ENCODE results near the gene ANO6.

Gene ANO6

GRCh38 chr12:45458854-45459807 lies 243.2 kb downstream of the ANO6 start:
- H3K27me3 ChIP-seq (ENCODE audit: low read depth), result no peaks in the 10 kb centered on the region
- no peak for DNase-seq (ENCODE audit: low spot score in 2 of 2)
- H3K36me3 ChIP-seq (replicated peaks), result no peaks in the 10 kb centered on the region
- no peak overlapping the region for H3K4me3 ChIP-seq
- H3K9me3 ChIP-seq, result no peaks in the 10 kb centered on the region
- H3K4me1 ChIP-seq, result no peaks in the 10 kb centered on the region
- in situ Hi-C loops (cut with MboI; ENCODE audit: low sequenced_read_pairs), result no loop called here

DNA sequence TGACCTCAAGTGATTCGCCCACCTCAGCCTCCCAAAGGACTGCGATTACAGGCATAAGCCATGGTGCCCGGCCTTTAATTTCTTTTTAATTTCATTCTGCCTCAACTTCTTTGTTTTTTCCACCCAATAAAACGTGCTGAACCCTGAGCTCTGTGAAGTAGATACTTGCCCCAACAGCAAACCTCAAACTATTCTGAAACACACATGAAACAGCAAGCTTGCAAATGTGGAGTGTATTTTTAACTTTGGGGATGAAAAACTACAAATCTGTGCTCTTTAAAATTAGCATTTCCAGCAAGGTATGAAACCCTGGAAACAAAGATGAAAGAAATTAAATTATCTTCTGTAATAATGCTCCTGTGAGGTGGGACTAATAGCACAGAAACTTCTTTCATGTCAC lies 246.6 kb downstream of the ANO6 start:
- H3K9me3 ChIP-seq, result no peaks in the 10 kb centered on the region

DNA sequence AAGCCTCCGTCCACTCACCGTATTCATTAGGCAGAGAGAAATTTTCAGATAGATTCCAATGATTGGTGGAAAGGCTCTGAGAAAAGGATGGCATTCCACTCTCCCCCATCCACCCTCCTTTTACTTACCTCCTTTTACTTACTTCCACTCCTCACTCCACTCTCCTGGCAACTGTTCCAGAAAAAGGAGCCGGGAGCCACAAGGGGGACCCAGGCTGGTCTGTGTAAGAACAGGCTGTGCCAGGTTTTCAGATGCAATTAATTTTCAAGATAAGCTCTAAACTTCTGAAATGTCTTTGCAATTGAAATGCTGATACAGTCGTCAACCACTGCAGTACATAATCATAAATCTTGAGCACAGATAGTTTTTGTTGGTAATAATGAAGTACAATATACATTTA lies 248.8 kb downstream of the ANO6 start:
- peaks cover 4% of the 10 kb centered on the region; the same call in 1 of the 2 replicates for H3K4me1 ChIP-seq
- no peaks in the 10 kb centered on the region for H3K27me3 ChIP-seq (ENCODE audit: low read depth)
- no peak overlapping the region for H3K4me3 ChIP-seq
- DNase-seq (ENCODE audit: low spot score in 2 of 2), result peak in 1 of 2 experiments; percentile 29
- no peaks in the 10 kb centered on the region for H3K9me3 ChIP-seq
- no peaks in the 10 kb centered on the region for H3K36me3 ChIP-seq (replicated peaks)
- in situ Hi-C loops (cut with MboI; ENCODE audit: low sequenced_read_pairs), result no loop called here

More for the DNA sequence above, 246.6 kb downstream of the ANO6 start:
- Histone ChIP-seq H3K4me3 (no peak overlapping the region), H3K36me3 (replicated peaks) (no peaks in the 10 kb centered on the region), H3K4me1 (peaks cover 4% of the 10 kb centered on the region; the same call in 1 of the 2 replicates), H3K27me3 (ENCODE audit: low read depth) (no peaks in the 10 kb centered on the region)
- DNase-seq (ENCODE audit: low spot score in 2 of 2), result no peak
- in situ Hi-C loops (cut with MboI; ENCODE audit: low sequenced_read_pairs), result no loop called here

DNA sequence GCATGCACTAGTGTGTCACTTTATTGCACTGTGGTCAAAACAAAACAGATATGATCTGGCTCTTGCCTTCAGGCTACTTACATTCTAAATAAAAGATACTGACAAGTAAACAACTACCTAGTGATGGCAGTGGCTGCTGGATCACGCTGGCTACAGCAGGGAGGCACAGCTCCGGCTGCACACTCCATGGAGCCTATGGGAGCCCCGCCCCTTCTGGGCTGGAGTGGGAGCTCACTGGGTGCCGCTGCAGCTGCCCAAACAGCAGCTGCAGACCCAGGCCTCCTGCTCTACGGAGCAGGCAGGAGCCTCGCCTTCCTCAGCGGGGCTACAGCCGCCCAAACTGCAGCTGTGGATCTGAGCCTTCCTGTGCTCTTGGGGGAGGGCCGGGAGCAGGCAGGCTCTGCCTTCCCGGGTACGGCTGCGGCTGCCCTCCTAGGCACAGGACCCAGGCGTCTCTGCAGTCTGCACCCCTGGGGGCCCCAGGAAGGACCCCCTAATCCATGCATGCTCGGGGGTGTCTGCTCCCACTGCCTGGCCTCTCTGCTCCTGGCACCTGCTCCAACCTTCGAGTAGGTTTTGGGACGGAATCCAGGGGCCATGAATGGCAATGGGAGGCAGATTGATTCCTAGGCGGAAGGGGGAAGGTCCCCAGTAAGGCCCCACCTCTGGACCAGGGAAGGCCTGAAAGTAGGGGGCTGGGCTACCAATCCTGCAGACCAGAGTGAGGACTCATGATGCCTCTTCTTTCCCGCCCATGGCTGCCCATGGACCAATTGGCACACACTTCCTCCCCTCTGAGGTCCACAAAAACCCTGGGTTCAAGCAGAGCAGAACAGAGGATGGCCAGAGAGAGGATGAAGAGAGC lies 253.1 kb downstream of the ANO6 start:
- peaks cover 4% of the 10 kb centered on the region; the same call in 1 of the 2 replicates for H3K4me1 ChIP-seq
- no peaks in the 10 kb centered on the region for H3K27me3 ChIP-seq (ENCODE audit: low read depth)
- in situ Hi-C loops (cut with MboI; ENCODE audit: low sequenced_read_pairs), result no loop called here
- DNase-seq (ENCODE audit: low spot score in 2 of 2), result no peak
- no peak overlapping the region for H3K4me3 ChIP-seq
- H3K9me3 ChIP-seq, result no peaks in the 10 kb centered on the region
- no peaks in the 10 kb centered on the region for H3K36me3 ChIP-seq (replicated peaks)

DNA sequence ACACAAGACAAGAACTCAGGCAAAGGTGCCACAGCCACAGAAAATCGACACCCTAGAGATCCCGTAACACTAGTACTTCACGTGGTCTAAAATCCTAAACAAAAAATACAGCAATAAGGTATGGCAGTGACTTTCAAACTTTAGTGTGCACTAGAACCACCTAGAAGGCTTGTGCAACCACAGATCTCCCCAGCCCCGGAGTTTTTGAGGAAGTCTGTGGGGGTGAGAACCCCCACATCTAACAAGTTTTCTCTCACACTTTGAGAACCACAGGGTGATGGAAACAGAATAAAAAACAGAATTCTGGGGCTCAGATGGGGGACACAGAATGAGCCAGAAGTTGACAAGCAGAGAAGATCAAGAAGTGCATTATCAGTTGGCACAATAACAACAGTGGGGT lies 254.0 kb downstream of the ANO6 start:
- no peaks in the 10 kb centered on the region for H3K9me3 ChIP-seq
- no peak for DNase-seq (ENCODE audit: low spot score in 2 of 2)
- no peaks in the 10 kb centered on the region for H3K27me3 ChIP-seq (ENCODE audit: low read depth)
- in situ Hi-C loops (cut with MboI; ENCODE audit: low sequenced_read_pairs), result no loop called here
- no peak overlapping the region for H3K4me3 ChIP-seq
- peaks cover 4% of the 10 kb centered on the region; the same call in 1 of the 2 replicates for H3K4me1 ChIP-seq
- H3K36me3 ChIP-seq (replicated peaks), result no peaks in the 10 kb centered on the region

- in situ Hi-C loops (cut with MboI; ENCODE audit: low sequenced_read_pairs), result no loop called here
- no peaks in the 10 kb centered on the region for H3K4me1 ChIP-seq
- H3K36me3 ChIP-seq (replicated peaks), result no peaks in the 10 kb centered on the region
- no peak overlapping the region for H3K4me3 ChIP-seq
- DNase-seq (ENCODE audit: low spot score in 2 of 2), result no peak
- no peaks in the 10 kb centered on the region for H3K27me3 ChIP-seq (ENCODE audit: low read depth)
- H3K9me3 ChIP-seq, result no peaks in the 10 kb centered on the region
Observed at GRCh38 chr12:45473636-45474035, 257.7 kb downstream of the ANO6 start.

DNA sequence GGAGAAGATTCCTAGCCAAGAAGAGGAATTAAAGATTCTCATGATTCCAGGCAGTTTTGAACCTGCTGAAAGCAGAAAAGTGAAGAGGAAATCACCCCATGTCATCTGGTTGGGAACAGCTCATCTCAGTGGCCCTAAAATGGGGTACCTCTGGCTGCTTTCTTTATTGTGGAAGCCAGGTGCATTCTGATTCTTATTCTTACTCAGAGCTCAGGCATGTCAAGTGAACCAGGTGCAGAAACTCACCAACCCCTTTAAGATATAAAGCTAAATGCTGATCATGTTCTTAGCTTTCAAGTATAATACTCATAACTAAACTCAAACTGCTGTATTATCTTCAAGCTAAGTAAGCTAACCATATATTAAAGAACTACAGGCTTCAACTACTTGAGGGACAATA lies 259.7 kb downstream of the ANO6 start:
- no peaks in the 10 kb centered on the region for H3K36me3 ChIP-seq (replicated peaks)

GRCh38 chr12:45477526-45477925 lies 261.6 kb downstream of the ANO6 start:
- in situ Hi-C loops (cut with MboI; ENCODE audit: low sequenced_read_pairs), result no loop called here
- Histone ChIP-seq H3K27me3 (ENCODE audit: low read depth) (no peaks in the 10 kb centered on the region), H3K4me1 (no peaks in the 10 kb centered on the region), H3K4me3 (no peak overlapping the region), H3K36me3 (replicated peaks) (no peaks in the 10 kb centered on the region), H3K9me3 (no peaks in the 10 kb centered on the region)
- no peak for DNase-seq (ENCODE audit: low spot score in 2 of 2)

More for the DNA sequence above, 259.7 kb downstream of the ANO6 start:
- H3K4me1 ChIP-seq, result no peaks in the 10 kb centered on the region
- in situ Hi-C loops (cut with MboI; ENCODE audit: low sequenced_read_pairs), result no loop called here
- H3K27me3 ChIP-seq (ENCODE audit: low read depth), result no peaks in the 10 kb centered on the region
- no peak overlapping the region for H3K4me3 ChIP-seq
- no peaks in the 10 kb centered on the region for H3K9me3 ChIP-seq
- no peak for DNase-seq (ENCODE audit: low spot score in 2 of 2)

- no peaks in the 10 kb centered on the region for H3K36me3 ChIP-seq (replicated peaks)
- in situ Hi-C loops (cut with MboI; ENCODE audit: low sequenced_read_pairs), result no loop called here
- no peaks in the 10 kb centered on the region for H3K4me1 ChIP-seq
- H3K4me3 ChIP-seq, result no peak overlapping the region
- no peak for DNase-seq (ENCODE audit: low spot score in 2 of 2)
- no peaks in the 10 kb centered on the region for H3K27me3 ChIP-seq (ENCODE audit: low read depth)
- no peaks in the 10 kb centered on the region for H3K9me3 ChIP-seq
Observed at GRCh38 chr12:45478931-45479330, 263.0 kb downstream of the ANO6 start.

DNA sequence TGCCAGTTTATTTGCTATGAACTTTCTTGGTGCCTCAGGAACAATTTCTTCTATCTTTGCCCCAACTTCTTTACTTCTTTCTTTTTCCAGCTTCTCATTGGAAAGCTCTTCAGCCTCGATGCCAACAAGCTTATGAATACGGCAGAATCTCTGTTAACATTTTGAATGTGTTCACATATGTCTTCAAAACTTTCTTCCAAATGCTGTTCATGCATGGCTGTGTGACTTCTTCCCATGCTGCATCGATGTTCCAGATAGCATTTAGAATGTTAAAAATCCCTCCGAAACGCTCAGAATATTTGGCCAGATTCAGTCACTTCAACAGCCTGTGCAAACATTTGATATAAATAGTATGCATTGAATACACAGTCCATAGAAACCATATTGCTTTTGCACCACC lies 265.9 kb downstream of the ANO6 start:
- in situ Hi-C loops (cut with MboI; ENCODE audit: low sequenced_read_pairs), result no loop called here
- Histone ChIP-seq H3K36me3 (replicated peaks) (no peaks in the 10 kb centered on the region), H3K27me3 (ENCODE audit: low read depth) (no peaks in the 10 kb centered on the region), H3K4me3 (no peak overlapping the region), H3K4me1 (no peaks in the 10 kb centered on the region), H3K9me3 (no peaks in the 10 kb centered on the region)
- DNase-seq (ENCODE audit: low spot score in 2 of 2), result no peak

GRCh38 chr12:45483571-45483970 lies 267.7 kb downstream of the ANO6 start:
- no peaks in the 10 kb centered on the region for H3K27me3 ChIP-seq (ENCODE audit: low read depth)
- H3K4me1 ChIP-seq, result no peaks in the 10 kb centered on the region
- no peak for DNase-seq (ENCODE audit: low spot score in 2 of 2)
- no peaks in the 10 kb centered on the region for H3K9me3 ChIP-seq
- H3K4me3 ChIP-seq, result no peak overlapping the region
- in situ Hi-C loops (cut with MboI; ENCODE audit: low sequenced_read_pairs), result no loop called here
- H3K36me3 ChIP-seq (replicated peaks), result no peaks in the 10 kb centered on the region

All from HAP-1 (cell line).